Large intestine (tissue), 3 donors: ENCODE data around the gene SLC17A8. TPM values are rescaled to one million over a fixed set of nuclear protein-coding genes. Genes with fewer than 3 reads are reported as not detected.
"Not testable (repeated sequence)": the region's sequence is repeated elsewhere in the genome, so short reads cannot be mapped to it uniquely, and the experiment has no call there.

Source experiments
- DNase-seq, 2 donors: peaks; one replicate each; pipeline versions ENCODE4 v3.0.0 to v3.0.0-alpha.2; 2013
- H3K27ac ChIP-seq: one replicate; pipeline ENCODE4 v1.5.1; 2013; ENCODE audit warnings: low read length
- H3K27me3 ChIP-seq: 2 replicates; pipeline ENCODE4 v1.6.1; 2013; ENCODE audit warnings: low read length; ENCODE audit not compliant: control insufficient read depth, insufficient read depth
- H3K36me3 ChIP-seq: 2 replicates; pipeline ENCODE4 v1.6.1; 2013; ENCODE audit warnings: low read length; ENCODE audit not compliant: control insufficient read depth, insufficient read depth
- H3K4me1 ChIP-seq: one replicate; pipeline ENCODE4 v1.6.1; 2013; ENCODE audit warnings: low read length; ENCODE audit not compliant: control insufficient read depth, insufficient read depth
- H3K4me3 ChIP-seq: one replicate; pipeline ENCODE4 v1.5.1; 2013; ENCODE audit warnings: low read length
- H3K9me3 ChIP-seq: one replicate; pipeline ENCODE4 v1.6.1; 2013; ENCODE audit warnings: mild to moderate bottlenecking, low read depth, low read length, moderate library complexity; ENCODE audit not compliant: control insufficient read depth
- WGBS: methylation state at CpG from one replicate; pipeline ENCODE4 v1.1.5; 2013; ENCODE audit warnings: low lambda C conversion rate; ENCODE audit not compliant: insufficient coverage; 5-methylcytosine and 5-hydroxymethylcytosine counted together
- polyA plus RNA-seq: library from polyadenylated mRNA; unstranded; fragments of 120-200 nt; gene quantifications from one replicate; pipeline ENCODE4 v1.2.1, GENCODE V29; 2013

SLC17A8 gene
- polyA plus RNA-seq, 1 donor: 1.5 TPM

DNA sequence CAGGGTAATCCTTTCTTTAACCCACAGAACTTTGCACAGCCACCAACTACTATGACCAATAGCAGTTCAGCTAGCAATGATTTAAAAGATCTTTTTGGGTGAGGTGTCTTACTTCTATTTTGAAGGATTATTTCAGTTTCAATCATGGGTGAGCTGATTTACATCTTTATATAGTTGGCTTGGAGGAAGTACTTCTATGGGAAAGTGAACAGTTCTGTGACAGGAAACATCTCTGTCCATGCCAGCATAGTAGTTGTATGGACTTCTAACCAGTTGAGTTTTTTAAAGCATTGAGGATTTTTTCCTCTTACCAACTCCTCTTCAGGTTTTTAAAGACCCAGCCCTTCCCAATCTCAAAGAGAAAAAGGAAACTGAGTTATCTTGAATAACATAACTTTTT, 17.8 kb upstream of the SLC17A8 start:
- no peak for DNase-seq
- Histone ChIP-seq H3K36me3 (peaks cover 28% of the 10 kb centered on the region), H3K4me1 (no peaks in the 10 kb centered on the region), H3K27me3 (no peaks in the 10 kb centered on the region), H3K4me3 (no peak overlapping the region), H3K9me3 (no peaks in the 10 kb centered on the region), H3K27ac (no peak overlapping the region)

DNA sequence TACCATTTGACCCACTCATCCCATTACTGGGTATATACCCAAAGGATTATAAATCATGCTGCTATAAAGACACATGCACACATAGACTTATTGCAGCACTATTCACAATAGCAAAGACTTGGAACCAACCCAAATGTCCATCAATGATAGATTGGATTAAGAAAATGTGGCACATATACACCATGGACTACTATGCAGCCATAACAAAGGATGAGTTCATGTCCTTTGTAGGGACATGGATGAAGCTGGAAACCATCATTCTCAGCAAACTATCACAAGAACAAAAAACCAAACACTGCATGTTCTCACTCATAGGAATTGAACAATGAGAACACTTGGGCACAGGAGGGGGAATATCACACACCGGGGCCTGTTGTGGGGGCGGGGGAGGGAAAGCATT, 14.0 kb upstream of the SLC17A8 start:
- H3K9me3 ChIP-seq: not testable (repeated sequence)
- H3K36me3 ChIP-seq: peaks cover 16% of the 10 kb centered on the region
- no CpG with 5 or more reads among the region's 2 CpGs for WGBS

DNA sequence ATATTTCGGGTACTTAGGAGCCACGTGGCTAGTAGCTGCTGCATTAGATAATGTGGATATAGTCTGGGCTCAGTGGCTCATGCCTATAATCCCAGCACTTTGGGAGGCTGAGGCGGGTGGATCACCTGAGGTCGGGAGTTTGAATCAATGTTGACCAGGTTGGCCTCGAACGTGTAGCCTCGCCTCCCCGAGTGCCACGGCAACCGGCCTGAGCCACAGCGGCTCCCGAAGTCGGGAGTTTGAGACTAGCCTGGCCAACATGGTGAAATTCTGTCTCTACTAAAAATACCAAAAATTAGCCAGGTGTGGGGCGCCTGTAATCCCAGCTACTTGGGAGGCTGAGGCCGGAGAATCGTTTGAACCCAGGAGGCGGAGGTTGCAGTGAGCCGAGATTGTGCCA, 12.5 kb upstream of the SLC17A8 start:
- not testable (repeated sequence) for H3K4me1 ChIP-seq, DNase-seq, H3K9me3 ChIP-seq, H3K36me3 ChIP-seq, H3K4me3 ChIP-seq, H3K27ac ChIP-seq, H3K27me3 ChIP-seq
- WGBS: no CpG with 5 or more reads among the region's 18 CpGs

More for the DNA sequence above, 14.0 kb upstream of the SLC17A8 start:
- H3K4me3 ChIP-seq, H3K27me3 ChIP-seq, H3K27ac ChIP-seq, H3K4me1 ChIP-seq, DNase-seq: not testable (repeated sequence)

DNA sequence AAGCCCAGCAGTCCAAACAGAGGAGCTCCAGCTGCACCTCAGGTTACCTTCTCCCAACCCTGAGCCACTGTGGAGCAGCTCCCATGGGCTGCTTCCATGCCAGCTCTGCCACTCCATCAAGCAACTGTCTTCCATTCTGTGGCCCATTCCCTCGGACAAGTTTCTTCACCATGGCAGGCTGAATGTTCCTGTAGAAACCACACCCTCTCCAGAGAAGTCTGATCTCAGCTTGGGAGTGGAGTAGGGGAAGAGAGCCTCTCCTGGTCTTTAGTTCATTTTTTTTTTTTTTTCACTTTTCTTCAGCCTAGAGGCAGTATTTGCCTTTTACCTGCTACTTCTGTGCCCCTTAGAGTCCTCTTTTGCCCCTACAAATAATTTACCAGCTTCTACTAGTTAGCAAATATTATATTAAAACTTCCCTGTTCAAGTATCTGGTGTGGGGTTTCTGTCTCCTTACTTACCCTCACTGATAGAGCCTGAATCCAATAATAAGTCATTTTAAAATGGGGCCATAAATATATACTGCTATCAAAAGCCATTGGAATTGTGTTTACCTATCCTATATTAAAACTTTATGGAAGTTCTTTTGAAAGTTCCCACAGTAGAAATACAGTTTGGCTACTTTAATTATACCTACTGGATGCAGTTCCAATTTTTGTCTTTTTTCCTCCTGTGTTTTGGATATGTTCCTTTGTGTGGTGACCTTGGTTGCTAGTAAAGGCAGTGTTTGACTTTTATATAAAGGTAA, 11.7 kb upstream of the SLC17A8 start:
- no peak for DNase-seq
- no peaks in the 10 kb centered on the region for H3K9me3 ChIP-seq
- no peaks in the 10 kb centered on the region for H3K4me1 ChIP-seq
- H3K27me3 ChIP-seq: no peaks in the 10 kb centered on the region
- H3K27ac ChIP-seq: no peak overlapping the region
- no peak overlapping the region for H3K4me3 ChIP-seq
- H3K36me3 ChIP-seq: peaks cover 4% of the 10 kb centered on the region
- WGBS: no CpG with 5 or more reads among the region's 1 CpG

DNA sequence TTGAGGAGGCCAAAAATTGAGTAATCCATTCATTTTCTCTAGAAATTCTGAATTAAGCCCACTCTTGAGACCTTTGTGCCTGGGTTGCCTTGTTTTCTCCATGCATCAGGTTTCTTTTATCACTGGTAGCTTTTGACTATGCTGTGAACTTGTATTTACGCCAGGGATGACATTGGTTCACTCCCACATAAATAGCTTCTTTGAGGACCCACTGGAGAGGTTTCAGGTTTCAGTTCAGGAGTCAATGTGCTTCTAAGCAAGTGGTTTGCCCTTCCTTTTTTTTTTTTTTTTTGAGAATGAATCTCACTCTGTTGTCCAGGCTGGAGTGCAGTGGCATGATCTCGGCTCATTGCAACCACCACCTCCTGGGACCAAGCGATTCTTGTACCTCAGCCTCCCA, 10.2 kb upstream of the SLC17A8 start:
- Histone ChIP-seq H3K4me1 (no peaks in the 10 kb centered on the region), H3K9me3 (no peaks in the 10 kb centered on the region), H3K27ac (no peak overlapping the region), H3K4me3 (no peak overlapping the region), H3K36me3 (peaks cover 4% of the 10 kb centered on the region), H3K27me3 (no peaks in the 10 kb centered on the region)
- DNase-seq: no peak
- no CpG with 5 or more reads among the region's 3 CpGs for whole genome bisulfite sequencing

DNA sequence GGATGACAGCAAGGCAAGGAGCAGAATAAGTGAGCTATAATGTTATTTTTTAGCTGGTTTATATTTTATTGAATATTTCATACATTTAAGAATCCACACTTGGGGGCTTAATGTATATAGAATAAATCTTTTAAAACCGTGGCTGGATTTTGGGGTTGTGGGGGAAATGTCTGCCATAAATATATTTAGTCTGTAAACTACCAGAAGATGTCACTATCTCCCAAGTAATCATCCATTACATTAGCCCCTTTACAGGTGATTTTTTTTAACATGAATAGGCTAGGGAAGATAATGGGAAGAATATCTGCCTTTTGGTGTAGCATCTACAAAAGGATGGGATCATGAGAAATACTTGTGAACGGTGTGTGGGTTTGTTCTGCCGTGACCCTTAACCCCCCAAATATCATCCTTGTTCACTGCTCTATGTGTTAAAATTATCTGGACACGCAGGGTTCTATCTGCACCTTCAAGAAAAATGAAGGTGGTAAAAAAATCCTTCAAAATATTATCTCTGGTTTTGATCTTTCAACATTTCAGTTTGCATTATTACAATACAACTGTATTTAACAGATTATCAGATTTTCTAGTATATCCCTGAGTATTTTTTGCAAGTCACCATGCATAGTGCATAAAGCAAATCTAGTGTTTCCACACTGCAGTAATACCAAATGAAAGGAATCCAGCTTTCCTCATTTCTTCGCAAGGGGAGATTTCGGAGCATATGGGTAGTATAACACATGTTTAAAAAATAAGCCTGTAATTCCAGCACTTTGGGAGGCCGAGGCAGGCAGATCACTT, 8.0 kb upstream of the SLC17A8 start:
- no peak overlapping the region for H3K4me3 ChIP-seq
- no CpG with 5 or more reads among the region's 7 CpGs for WGBS
- H3K27me3 ChIP-seq: no peaks in the 10 kb centered on the region
- H3K27ac ChIP-seq: no peak overlapping the region
- H3K36me3 ChIP-seq: no peaks in the 10 kb centered on the region
- H3K4me1 ChIP-seq: no peaks in the 10 kb centered on the region
- peak in 1 of 2 donors; percentile 23 for DNase-seq
- H3K9me3 ChIP-seq: no peaks in the 10 kb centered on the region

DNA sequence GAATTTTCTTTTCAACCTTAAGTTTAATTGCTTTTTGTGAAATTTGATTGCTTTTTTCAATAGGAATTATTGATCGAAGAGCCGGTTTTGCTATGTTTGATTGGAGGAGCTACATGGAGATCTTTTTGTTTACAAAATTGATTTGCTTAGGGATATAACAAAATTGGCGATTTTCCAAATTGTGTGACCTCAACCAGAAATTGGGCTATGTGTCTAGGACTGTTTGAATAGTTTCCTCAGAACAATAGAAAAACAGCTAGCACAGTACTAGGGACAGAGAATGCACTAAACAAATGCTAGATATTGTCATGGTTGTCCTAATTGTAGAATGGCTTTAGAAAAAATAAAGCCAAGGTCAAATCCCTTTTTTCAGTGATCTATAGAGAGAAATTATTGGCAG, 2.4 kb downstream of the SLC17A8 start:
- Histone ChIP-seq H3K27me3 (no peaks in the 10 kb centered on the region), H3K4me1 (no peaks in the 10 kb centered on the region), H3K36me3 (no peaks in the 10 kb centered on the region), H3K27ac (no peak overlapping the region), H3K4me3 (no peak overlapping the region), H3K9me3 (no peaks in the 10 kb centered on the region)
- WGBS: 83% methylated on average over 1 of the region's 3 CpGs
- DNase-seq: no peak

DNA sequence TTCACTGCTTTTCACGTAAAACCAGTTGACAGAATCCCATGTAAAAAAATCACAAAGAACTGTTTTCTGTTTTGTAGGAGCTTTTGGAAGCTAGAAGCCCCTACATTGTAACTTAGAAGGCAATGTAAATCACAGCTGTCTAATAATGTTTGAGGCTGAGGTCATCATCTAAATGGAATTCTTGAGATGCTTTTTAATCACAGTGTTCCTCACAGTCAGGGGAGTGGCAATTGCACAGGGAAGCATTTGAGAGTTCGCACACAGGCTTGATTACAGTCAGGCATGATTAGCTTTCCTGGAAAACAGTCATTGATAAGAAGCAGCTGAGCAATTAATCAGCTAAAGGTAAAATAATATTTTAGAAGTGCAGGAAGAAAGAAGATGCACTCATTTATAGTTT, 2.9 kb downstream of the SLC17A8 start:
- no peak overlapping the region for H3K27ac ChIP-seq
- H3K27me3 ChIP-seq: no peaks in the 10 kb centered on the region
- no peaks in the 10 kb centered on the region for H3K9me3 ChIP-seq
- no peaks in the 10 kb centered on the region for H3K36me3 ChIP-seq
- peak in 1 of 2 donors; percentile 30 for DNase-seq
- H3K4me1 ChIP-seq: no peaks in the 10 kb centered on the region
- WGBS: no CpG with 5 or more reads among the region's 2 CpGs
- no peak overlapping the region for H3K4me3 ChIP-seq

DNA sequence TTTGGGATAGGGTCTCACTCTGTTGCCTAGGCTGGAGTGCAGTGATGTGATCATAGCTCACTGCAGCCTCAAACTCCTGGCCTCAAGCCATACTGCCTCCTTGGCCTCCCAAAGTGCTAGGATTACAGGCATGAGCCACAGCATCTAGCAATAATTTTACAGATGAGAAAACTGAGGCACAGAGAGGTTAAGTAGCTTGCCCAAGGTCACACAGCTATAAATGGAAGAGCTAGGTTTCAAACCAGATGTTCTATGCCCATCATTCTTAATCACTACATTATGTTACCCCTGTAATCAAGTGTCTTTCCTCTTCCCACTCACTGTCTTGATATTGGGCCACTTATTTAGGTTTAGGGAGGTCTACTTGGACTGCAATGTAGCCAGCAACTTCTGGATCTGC, 3.6 kb downstream of the SLC17A8 start:
- Histone ChIP-seq H3K4me3 (no peak overlapping the region), H3K27ac (no peak overlapping the region), H3K9me3 (no peaks in the 10 kb centered on the region), H3K36me3 (no peaks in the 10 kb centered on the region), H3K27me3 (no peaks in the 10 kb centered on the region), H3K4me1 (no peaks in the 10 kb centered on the region)
- no peak for DNase-seq

DNA sequence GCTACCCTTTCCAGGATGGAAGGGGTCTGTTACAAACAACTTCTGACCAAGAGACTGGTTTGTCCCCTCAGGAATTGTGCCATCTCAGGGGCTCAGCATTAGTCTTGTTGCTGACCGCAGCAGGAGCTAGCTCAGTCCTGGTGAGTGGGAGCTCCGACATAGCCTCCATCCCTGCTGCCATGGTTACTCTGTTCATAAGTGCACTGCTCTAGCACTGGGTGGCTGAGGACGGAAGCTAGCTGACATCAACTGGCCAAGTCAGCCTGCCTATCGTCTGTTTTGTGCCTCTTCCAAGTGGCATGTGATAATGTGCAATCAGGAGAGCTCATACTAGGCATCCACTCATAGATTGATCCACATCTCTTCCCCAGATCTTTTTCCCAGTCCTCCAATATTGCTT, 7.5 kb downstream of the SLC17A8 start:
- no CpG with 5 or more reads among the region's 4 CpGs for WGBS
- no peak for DNase-seq
- Histone ChIP-seq H3K4me3 (no peak overlapping the region), H3K9me3 (peaks cover 1% of the 10 kb centered on the region), H3K27ac (no peak overlapping the region), H3K4me1 (no peaks in the 10 kb centered on the region), H3K27me3 (no peaks in the 10 kb centered on the region), H3K36me3 (no peaks in the 10 kb centered on the region)

DNA sequence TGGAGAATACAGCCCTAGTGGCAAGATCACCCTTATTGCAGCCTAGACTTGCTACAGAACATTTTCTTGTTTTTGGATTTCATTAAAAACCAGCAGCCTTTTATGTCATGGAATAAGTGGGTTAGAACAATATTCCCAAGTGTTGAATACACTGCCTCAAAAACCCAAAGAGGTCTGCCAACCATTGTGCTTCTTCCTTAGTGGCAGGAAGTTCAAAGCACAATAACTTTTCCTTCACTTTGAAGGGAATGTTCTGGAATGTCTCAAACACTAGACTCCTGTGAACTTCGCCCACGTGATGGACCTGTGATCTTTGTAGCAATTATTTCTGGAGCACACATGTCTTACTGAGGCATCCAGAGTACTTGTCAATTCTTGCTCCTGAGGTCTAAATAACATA, 8.5 kb downstream of the SLC17A8 start:
- DNase-seq: peak in 1 of 2 donors; percentile 32
- Histone ChIP-seq H3K36me3 (no peaks in the 10 kb centered on the region), H3K27ac (no peak overlapping the region), H3K4me1 (no peaks in the 10 kb centered on the region), H3K9me3 (peaks cover 4% of the 10 kb centered on the region), H3K4me3 (no peak overlapping the region), H3K27me3 (no peaks in the 10 kb centered on the region)
- no CpG with 5 or more reads among the region's 2 CpGs for WGBS
